Activated CD4-positive, alpha-beta memory T cell treated with anti-CD3 and anti-CD28 coated beads, Interleukin-2, amount 10 ng/mL, durations not matched to agents 7 days and 5 days (primary cell): Measurements from ENCODE around the gene MEAK7. TPM values are rescaled to one million over a fixed set of nuclear protein-coding genes. Genes with fewer than 3 reads are reported as not detected.

Experiments used
- CTCF ChIA-PET: fragments of 350-600 bp; sonication (Branson Sonifier 250); formaldehyde crosslinking; loops from one replicate; lab custom pipeline; 2021; ENCODE audit warnings: antibody characterized with exemption, inconsistent platforms; lab: Charles Lee
- POLR2A ChIA-PET: fragments of 350-600 bp; sonication (Branson Sonifier 250); formaldehyde crosslinking; loops from one replicate; lab custom pipeline; 2021; ENCODE audit warnings: antibody characterized with exemption; lab: Charles Lee
- DNase-seq: peaks from one replicate; pipeline ENCODE4 v3.0.0-alpha.2; 2020
- H3K27ac Mint-ChIP-seq: one replicate; pipeline ENCODE4 v1.8.0; 2021; ENCODE audit warnings: mild to moderate bottlenecking, mixed read lengths
- H3K27me3 Mint-ChIP-seq: one replicate; pipeline ENCODE4 v1.8.0; 2021; ENCODE audit warnings: mixed read lengths
- H3K36me3 Mint-ChIP-seq: one replicate; pipeline ENCODE4 v1.8.0; 2021; ENCODE audit warnings: low read depth, mixed read lengths
- H3K4me1 Mint-ChIP-seq: one replicate; pipeline ENCODE4 v1.8.0; 2021; ENCODE audit warnings: mixed read lengths
- H3K4me3 Mint-ChIP-seq: one replicate; pipeline ENCODE4 v1.8.0; 2021; ENCODE audit warnings: mild to moderate bottlenecking, mixed read lengths
- H3K9me3 Mint-ChIP-seq: one replicate; pipeline ENCODE4 v1.8.0; 2021; ENCODE audit warnings: mixed read lengths
- total RNA-seq, 2 experiments: library from RNA; stranded (reverse); gene quantifications; one replicate each; pipeline ENCODE4 v1.2.3, GENCODE V29; 2021

The MEAK7 gene
- total RNA-seq, 2 experiments from 2014 or later = 27.7 to 33.4 TPM

GRCh38 chr16:84544031-84544773, 39.7 kb upstream of the MEAK7 start:
- Mint-ChIP-seq H3K9me3 (no peaks in the 10 kb centered on the region), H3K27me3 (no peaks in the 10 kb centered on the region), H3K4me1 (peaks cover 36% of the 10 kb centered on the region), H3K36me3 (peaks cover 37% of the 10 kb centered on the region), H3K27ac (no peak overlapping the region), H3K4me3 (no peak overlapping the region)
- CTCF ChIA-PET = interaction anchor here (0.7 to 1.0 kb wide), 4 partner anchors 33 to 478 kb away, joined by 3 to 4 read pairs (median 3); no protein-coding TSS in a partner anchor
- POLR2A ChIA-PET = interaction anchor here (0.6 to 3.3 kb wide), 3 partner anchors 10 to 29 kb away, joined by 3 to 18 read pairs (median 7); no protein-coding TSS in a partner anchor
- DNase-seq = no peak

- ChIA-PET POLR2A (interaction anchor here (3.3 kb wide), 1 partner anchor 24 kb away, joined by 18 read pairs; no protein-coding TSS in a partner anchor), CTCF (interaction anchor here (0.7 to 1.0 kb wide), 3 partner anchors 13 to 477 kb away, joined by 3 to 4 read pairs (median 3); no protein-coding TSS in a partner anchor)
- no peaks in the 10 kb centered on the region for H3K9me3 Mint-ChIP-seq
These were observed 38.8 kb upstream of the MEAK7 start for GRCh38 chr16:84543253-84543652.

GRCh38 chr16:84541999-84542817, 37.7 kb upstream of the MEAK7 start:
- H3K4me1 Mint-ChIP-seq = peaks cover 32% of the 10 kb centered on the region
- no peak overlapping the region for H3K27ac Mint-ChIP-seq
- no peaks in the 10 kb centered on the region for H3K9me3 Mint-ChIP-seq
- no peak for DNase-seq
- H3K27me3 Mint-ChIP-seq = no peaks in the 10 kb centered on the region
- H3K4me3 Mint-ChIP-seq = no peak overlapping the region
- peaks cover 34% of the 10 kb centered on the region for H3K36me3 Mint-ChIP-seq
- ChIA-PET CTCF (interaction anchor here (0.6 to 1.1 kb wide), 4 partner anchors 14 to 109 kb away, joined by 3 to 4 read pairs (median 4); no protein-coding TSS in a partner anchor), POLR2A (interaction anchor here (1.2 to 3.3 kb wide), 2 partner anchors 12 to 23 kb away, joined by 4 to 18 read pairs; no protein-coding TSS in a partner anchor)

More at GRCh38 chr16:84543253-84543652, 38.8 kb upstream of the MEAK7 start:
- Mint-ChIP-seq H3K4me3 (no peak overlapping the region), H3K27me3 (no peaks in the 10 kb centered on the region), H3K27ac (no peak overlapping the region), H3K36me3 (peaks cover 32% of the 10 kb centered on the region), H3K4me1 (peaks cover 31% of the 10 kb centered on the region)
- no peak for DNase-seq

GRCh38 chr16:84540194-84540593, 35.7 kb upstream of the MEAK7 start:
- POLR2A ChIA-PET = interaction anchor here (1.5 to 3.5 kb wide), 3 partner anchors 9 to 27 kb away, joined by 3 to 14 read pairs (median 3); no protein-coding TSS in a partner anchor
- H3K4me3 Mint-ChIP-seq = no peak overlapping the region
- H3K4me1 Mint-ChIP-seq = peaks cover 26% of the 10 kb centered on the region

GRCh38 chr16:84538222-84538840, 33.9 kb upstream of the MEAK7 start:
- ChIA-PET POLR2A (interaction anchor here (1.2 to 3.5 kb wide), 3 partner anchors 10 to 19 kb away, joined by 3 to 14 read pairs (median 6); no protein-coding TSS in a partner anchor), CTCF (interaction anchor here (1.7 kb wide), 1 partner anchor 11 kb away, joined by 3 read pairs; no protein-coding TSS in a partner anchor)
- H3K36me3 Mint-ChIP-seq = peaks cover 20% of the 10 kb centered on the region

More at GRCh38 chr16:84540194-84540593, 35.7 kb upstream of the MEAK7 start:
- Mint-ChIP-seq H3K27ac (no peak overlapping the region), H3K9me3 (no peaks in the 10 kb centered on the region), H3K27me3 (no peaks in the 10 kb centered on the region), H3K36me3 (peaks cover 28% of the 10 kb centered on the region)
- no peak for DNase-seq
- CTCF ChIA-PET = interaction anchor here (0.7 to 1.6 kb wide), 4 partner anchors 9 to 198 kb away, joined by 3 to 4 read pairs (median 4); no protein-coding TSS in a partner anchor

GRCh38 chr16:84537491-84538151, 33.2 kb upstream of the MEAK7 start:
- no peaks in the 10 kb centered on the region for H3K9me3 Mint-ChIP-seq
- POLR2A ChIA-PET = no interaction called here
- H3K27ac Mint-ChIP-seq = no peak overlapping the region
- H3K36me3 Mint-ChIP-seq = peaks cover 24% of the 10 kb centered on the region
- H3K27me3 Mint-ChIP-seq = no peaks in the 10 kb centered on the region
- H3K4me1 Mint-ChIP-seq = peaks cover 19% of the 10 kb centered on the region
- CTCF ChIA-PET = interaction anchor here (1.7 kb wide), 1 partner anchor 11 kb away, joined by 3 read pairs; no protein-coding TSS in a partner anchor
- DNase-seq = no peak
- no peak overlapping the region for H3K4me3 Mint-ChIP-seq

More at GRCh38 chr16:84538222-84538840, 33.9 kb upstream of the MEAK7 start:
- H3K27ac Mint-ChIP-seq = no peak overlapping the region
- no peak for DNase-seq
- no peaks in the 10 kb centered on the region for H3K9me3 Mint-ChIP-seq
- peaks cover 16% of the 10 kb centered on the region for H3K4me1 Mint-ChIP-seq
- H3K4me3 Mint-ChIP-seq = no peak overlapping the region
- no peaks in the 10 kb centered on the region for H3K27me3 Mint-ChIP-seq

GRCh38 chr16:84535851-84536250, 31.4 kb upstream of the MEAK7 start:
- Mint-ChIP-seq H3K4me3 (no peak overlapping the region), H3K27ac (no peak overlapping the region), H3K36me3 (peaks cover 42% of the 10 kb centered on the region), H3K27me3 (no peaks in the 10 kb centered on the region), H3K4me1 (peaks cover 27% of the 10 kb centered on the region), H3K9me3 (peaks cover 5% of the 10 kb centered on the region)
- CTCF ChIA-PET = no interaction called here
- DNase-seq = no peak
- POLR2A ChIA-PET = no interaction called here

- ChIA-PET CTCF (no interaction called here), POLR2A (no interaction called here)
- H3K27me3 Mint-ChIP-seq = no peaks in the 10 kb centered on the region
- no peak overlapping the region for H3K4me3 Mint-ChIP-seq
- H3K36me3 Mint-ChIP-seq = peaks cover 46% of the 10 kb centered on the region
- peaks cover 27% of the 10 kb centered on the region for H3K4me1 Mint-ChIP-seq
- peaks cover 8% of the 10 kb centered on the region for H3K9me3 Mint-ChIP-seq
- no peak overlapping the region for H3K27ac Mint-ChIP-seq
- no peak for DNase-seq
These were observed 30.9 kb upstream of the MEAK7 start for GRCh38 chr16:84535408-84535807.

GRCh38 chr16:84534815-84535214, 30.4 kb upstream of the MEAK7 start:
- DNase-seq = no peak
- Mint-ChIP-seq H3K4me1 (peaks cover 27% of the 10 kb centered on the region), H3K36me3 (peaks cover 51% of the 10 kb centered on the region), H3K27ac (no peak overlapping the region), H3K4me3 (no peak overlapping the region), H3K27me3 (no peaks in the 10 kb centered on the region), H3K9me3 (peaks cover 14% of the 10 kb centered on the region)
- CTCF ChIA-PET = no interaction called here
- POLR2A ChIA-PET = no interaction called here

GRCh38 chr16:84532855-84533486, 28.5 kb upstream of the MEAK7 start:
- H3K9me3 Mint-ChIP-seq = peaks cover 22% of the 10 kb centered on the region
- no peaks in the 10 kb centered on the region for H3K27me3 Mint-ChIP-seq
- POLR2A ChIA-PET = interaction anchor here (0.8 to 2.2 kb wide), 8 partner anchors 9 to 23 kb away, joined by 3 to 19 read pairs (median 3); no protein-coding TSS in a partner anchor
- no peak for DNase-seq
- CTCF ChIA-PET = interaction anchor here (0.8 to 1.8 kb wide), 3 partner anchors 9 to 16 kb away, joined by 3 to 7 read pairs (median 6); no protein-coding TSS in a partner anchor
- H3K36me3 Mint-ChIP-seq = peaks cover 55% of the 10 kb centered on the region
- H3K4me3 Mint-ChIP-seq = no peak overlapping the region
- no peak overlapping the region for H3K27ac Mint-ChIP-seq
- H3K4me1 Mint-ChIP-seq = peaks cover 32% of the 10 kb centered on the region

- CTCF ChIA-PET = interaction anchor here (0.8 to 1.8 kb wide), 3 partner anchors 8 to 17 kb away, joined by 3 to 7 read pairs (median 6); no protein-coding TSS in a partner anchor
- H3K27me3 Mint-ChIP-seq = no peaks in the 10 kb centered on the region
- H3K27ac Mint-ChIP-seq = no peak overlapping the region
- no peak for DNase-seq
- peaks cover 52% of the 10 kb centered on the region for H3K36me3 Mint-ChIP-seq
- H3K4me3 Mint-ChIP-seq = no peak overlapping the region
- POLR2A ChIA-PET = interaction anchor here (0.8 to 2.2 kb wide), 8 partner anchors 8 to 24 kb away, joined by 3 to 19 read pairs (median 3); no protein-coding TSS in a partner anchor
- H3K9me3 Mint-ChIP-seq = peaks cover 22% of the 10 kb centered on the region
- peaks cover 26% of the 10 kb centered on the region for H3K4me1 Mint-ChIP-seq
These were observed 27.8 kb upstream of the MEAK7 start for GRCh38 chr16:84532291-84532724.
